ENCODE data around the gene NTNG1. TPM values are rescaled to one million over a fixed set of nuclear protein-coding genes. Genes with fewer than 3 reads are reported as not detected.
A peak's percentile ranks its signal among the peaks of the same experiment; 100 is the strongest.

The NTNG1 gene
- total RNA-seq, 1 experiment from 2014 or later = not detected

DNA sequence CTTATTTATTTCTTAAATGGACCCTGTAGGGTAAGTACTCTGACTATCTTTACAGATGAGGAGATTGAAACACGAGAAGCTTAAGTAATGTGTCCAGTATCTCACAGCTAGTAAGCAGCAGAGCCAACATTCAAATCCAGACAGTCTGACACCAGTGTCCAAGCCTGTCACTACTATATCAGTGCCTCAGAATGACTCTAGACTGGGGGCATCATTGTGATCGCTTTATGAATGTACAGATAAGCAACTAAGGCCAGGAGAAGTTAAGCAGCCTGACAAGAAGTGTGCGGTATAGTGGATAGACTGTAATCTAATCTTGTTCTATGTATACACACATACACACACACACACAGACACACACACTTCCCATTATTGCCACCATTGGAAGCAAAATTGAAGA lies 158.7 kb downstream of the NTNG1 start:
- no peaks in the 10 kb centered on the region for H3K9me3 ChIP-seq (ENCODE audit: low read length)
- no peak overlapping the region for H3K9ac ChIP-seq (ENCODE audit: low read length)
- H2AFZ ChIP-seq (ENCODE audit: low read length) = no peak overlapping the region
- no peak overlapping the region for H3K4me2 ChIP-seq (ENCODE audit: low read depth, low read length, poor library complexity, severe bottlenecking)
- H3K4me3 ChIP-seq (ENCODE audit: low read length) = no peak overlapping the region
- H3K9me2 ChIP-seq (replicated peaks; ENCODE audit: insufficient read depth, low read length) = no peaks in the 10 kb centered on the region
- no peaks in the 10 kb centered on the region for H4K20me1 ChIP-seq (ENCODE audit: insufficient read depth, low read depth, low read length)
- no peak for DNase-seq
- H3K4me1 ChIP-seq (ENCODE audit: low read length) = no peaks in the 10 kb centered on the region
- no peaks in the 10 kb centered on the region for H3K27me3 ChIP-seq (ENCODE audit: low read length)
- no peaks in the 10 kb centered on the region for H3K79me2 ChIP-seq (ENCODE audit: low read length)
- H3K27ac ChIP-seq (ENCODE audit: low read length) = no peak overlapping the region
- no peaks in the 10 kb centered on the region for H3K36me3 ChIP-seq (ENCODE audit: insufficient read depth, low read length)

DNA sequence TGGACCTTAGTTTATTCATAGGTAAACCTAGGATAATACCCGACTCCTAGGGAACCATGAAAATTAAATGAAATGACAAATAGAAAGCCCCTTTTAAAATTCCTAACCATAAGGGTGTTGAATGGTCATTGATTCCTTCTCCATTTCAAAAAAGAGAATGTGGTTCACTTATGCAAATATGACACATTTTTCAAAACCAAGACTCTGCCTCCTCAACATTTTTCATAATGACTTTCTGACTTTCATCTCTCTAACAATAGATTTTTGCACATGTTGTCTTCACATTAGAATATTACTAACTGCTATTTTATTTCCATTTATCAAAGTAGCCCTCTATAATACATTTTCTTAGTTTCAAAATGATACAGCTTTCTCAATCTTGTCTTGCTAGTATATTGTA lies 169.1 kb downstream of the NTNG1 start:
- Histone ChIP-seq H3K27ac (ENCODE audit: low read length) (no peak overlapping the region), H4K20me1 (ENCODE audit: insufficient read depth, low read depth, low read length) (no peaks in the 10 kb centered on the region), H2AFZ (ENCODE audit: low read length) (no peak overlapping the region), H3K9me3 (ENCODE audit: low read length) (no peaks in the 10 kb centered on the region), H3K9ac (ENCODE audit: low read length) (no peak overlapping the region), H3K36me3 (ENCODE audit: insufficient read depth, low read length) (no peaks in the 10 kb centered on the region), H3K27me3 (ENCODE audit: low read length) (no peaks in the 10 kb centered on the region), H3K79me2 (ENCODE audit: low read length) (no peaks in the 10 kb centered on the region), H3K4me2 (ENCODE audit: low read depth, low read length, poor library complexity, severe bottlenecking) (no peak overlapping the region), H3K4me3 (ENCODE audit: low read length) (no peak overlapping the region), H3K4me1 (ENCODE audit: low read length) (no peaks in the 10 kb centered on the region), H3K9me2 (replicated peaks; ENCODE audit: insufficient read depth, low read length) (no peaks in the 10 kb centered on the region)
- no peak for DNase-seq

DNA sequence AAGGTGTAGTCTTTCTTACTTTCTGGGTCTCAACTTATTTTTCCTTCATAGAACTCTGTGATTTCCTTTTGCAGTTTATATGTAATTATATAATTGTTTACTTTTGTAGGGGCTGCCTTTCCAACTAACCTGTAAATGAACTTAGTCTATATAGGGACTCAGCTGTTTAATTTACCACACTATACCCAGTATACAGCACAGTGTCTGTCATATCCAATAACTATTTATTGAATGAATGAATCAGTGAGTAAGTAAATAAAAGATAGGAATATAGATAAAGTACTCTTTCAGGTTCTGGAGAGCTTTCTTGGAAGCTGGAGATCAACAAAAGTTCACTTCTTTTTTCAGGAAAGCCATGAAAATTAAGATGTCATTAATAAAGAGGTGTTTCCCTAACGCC lies 174.8 kb downstream of the NTNG1 start:
- H3K27me3 ChIP-seq (ENCODE audit: low read length) = no peaks in the 10 kb centered on the region
- H3K4me2 ChIP-seq (ENCODE audit: low read depth, low read length, poor library complexity, severe bottlenecking) = no peak overlapping the region
- H3K9me2 ChIP-seq (replicated peaks; ENCODE audit: insufficient read depth, low read length) = no peaks in the 10 kb centered on the region
- H2AFZ ChIP-seq (ENCODE audit: low read length) = no peak overlapping the region
- H3K4me3 ChIP-seq (ENCODE audit: low read length) = no peak overlapping the region
- DNase-seq = no peak
- H3K9me3 ChIP-seq (ENCODE audit: low read length) = no peaks in the 10 kb centered on the region
- H3K9ac ChIP-seq (ENCODE audit: low read length) = no peak overlapping the region
- H3K79me2 ChIP-seq (ENCODE audit: low read length) = no peaks in the 10 kb centered on the region
- no peaks in the 10 kb centered on the region for H4K20me1 ChIP-seq (ENCODE audit: insufficient read depth, low read depth, low read length)
- no peaks in the 10 kb centered on the region for H3K4me1 ChIP-seq (ENCODE audit: low read length)
- no peak overlapping the region for H3K27ac ChIP-seq (ENCODE audit: low read length)
- H3K36me3 ChIP-seq (ENCODE audit: insufficient read depth, low read length) = no peaks in the 10 kb centered on the region

DNA sequence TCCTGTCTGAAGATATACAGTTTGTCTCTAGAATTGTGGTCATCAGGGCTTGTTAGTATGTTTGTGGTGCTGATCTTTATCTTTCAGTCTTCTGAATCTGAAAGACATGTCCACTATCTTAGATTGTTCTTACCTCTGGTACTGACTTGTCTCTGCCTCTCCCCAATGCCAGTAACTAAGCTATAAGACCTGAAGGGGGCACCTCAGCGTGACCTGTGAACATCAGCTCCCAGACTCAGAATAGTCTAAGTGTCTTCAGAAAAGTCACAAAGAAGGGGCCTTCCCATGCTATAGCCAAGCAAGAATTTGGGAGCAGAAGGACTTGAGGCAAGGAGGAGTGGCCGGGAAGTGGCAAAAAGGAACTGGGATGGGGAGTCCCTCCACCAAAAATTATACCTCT lies 178.1 kb downstream of the NTNG1 start:
- DNase-seq = peak; percentile 68
- no peak overlapping the region for H3K9ac ChIP-seq (ENCODE audit: low read length)
- H3K4me1 ChIP-seq (ENCODE audit: low read length) = no peaks in the 10 kb centered on the region
- H3K36me3 ChIP-seq (ENCODE audit: insufficient read depth, low read length) = no peaks in the 10 kb centered on the region
- no peaks in the 10 kb centered on the region for H3K79me2 ChIP-seq (ENCODE audit: low read length)
- H3K9me2 ChIP-seq (replicated peaks; ENCODE audit: insufficient read depth, low read length) = no peaks in the 10 kb centered on the region
- no peak overlapping the region for H2AFZ ChIP-seq (ENCODE audit: low read length)
- no peak overlapping the region for H3K4me3 ChIP-seq (ENCODE audit: low read length)
- H3K27ac ChIP-seq (ENCODE audit: low read length) = no peak overlapping the region
- H3K9me3 ChIP-seq (ENCODE audit: low read length) = no peaks in the 10 kb centered on the region
- H3K27me3 ChIP-seq (ENCODE audit: low read length) = no peaks in the 10 kb centered on the region
- no peak overlapping the region for H3K4me2 ChIP-seq (ENCODE audit: low read depth, low read length, poor library complexity, severe bottlenecking)
- no peaks in the 10 kb centered on the region for H4K20me1 ChIP-seq (ENCODE audit: insufficient read depth, low read depth, low read length)

DNA sequence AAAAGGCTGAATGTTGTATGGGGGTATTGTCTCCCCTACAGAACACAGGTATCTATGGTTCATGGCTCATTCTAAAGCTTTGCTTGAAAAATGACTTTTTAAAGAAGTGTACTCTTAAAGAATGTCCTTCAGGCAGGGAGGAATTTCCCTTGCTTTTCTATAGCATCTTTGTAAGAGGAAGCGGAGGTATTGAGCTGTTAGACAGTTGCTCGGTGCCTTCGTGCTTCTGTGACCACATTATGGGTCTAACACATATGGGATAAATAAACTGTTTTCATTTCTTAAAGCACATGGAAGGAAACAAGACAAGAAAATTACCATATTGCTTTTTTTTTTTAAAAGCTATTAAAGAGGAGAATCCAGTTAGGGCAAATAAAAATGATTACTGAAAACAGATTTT lies 182.9 kb downstream of the NTNG1 start:
- Histone ChIP-seq H3K4me1 (ENCODE audit: low read length) (peaks cover 4% of the 10 kb centered on the region; the same call in 1 of the 2 replicates), H3K9me3 (ENCODE audit: low read length) (no peaks in the 10 kb centered on the region), H3K27ac (ENCODE audit: low read length) (no peak overlapping the region), H2AFZ (ENCODE audit: low read length) (no peak overlapping the region), H3K4me2 (ENCODE audit: low read depth, low read length, poor library complexity, severe bottlenecking) (no peak overlapping the region), H3K36me3 (ENCODE audit: insufficient read depth, low read length) (no peaks in the 10 kb centered on the region), H3K9ac (ENCODE audit: low read length) (no peak overlapping the region), H3K27me3 (ENCODE audit: low read length) (no peaks in the 10 kb centered on the region), H3K79me2 (ENCODE audit: low read length) (no peaks in the 10 kb centered on the region), H3K4me3 (ENCODE audit: low read length) (no peak overlapping the region), H3K9me2 (replicated peaks; ENCODE audit: insufficient read depth, low read length) (no peaks in the 10 kb centered on the region), H4K20me1 (ENCODE audit: insufficient read depth, low read depth, low read length) (no peaks in the 10 kb centered on the region)
- DNase-seq = no peak

DNA sequence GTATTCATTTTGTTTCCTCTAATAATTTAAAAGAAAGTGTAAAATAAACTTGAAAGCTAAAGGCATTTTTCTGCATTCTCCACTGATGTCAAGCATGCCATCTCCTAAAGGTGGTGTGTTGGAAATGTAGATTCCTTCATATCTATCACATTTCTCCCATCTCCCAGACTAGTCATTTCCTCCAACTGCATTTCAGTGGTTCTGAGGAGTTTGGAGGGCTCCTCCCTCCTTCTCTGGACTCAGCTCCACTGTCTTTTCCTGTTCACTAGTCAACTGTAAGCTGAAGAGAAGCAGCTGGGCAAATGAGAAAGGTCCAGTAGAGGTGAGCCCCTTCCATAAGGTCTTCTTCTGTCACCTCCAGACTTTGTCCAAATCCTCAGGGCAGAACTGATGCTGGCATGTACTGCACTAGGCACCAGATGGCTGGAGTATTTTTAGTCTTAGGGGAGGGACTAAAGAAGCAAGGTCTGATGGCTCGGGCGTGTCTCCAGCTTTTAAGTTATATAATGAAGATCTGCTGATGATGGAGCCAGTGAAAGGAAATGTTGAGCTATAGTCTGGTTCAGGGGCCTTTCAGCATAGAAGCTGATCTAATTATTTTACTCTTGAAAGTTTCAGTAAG lies 186.1 kb downstream of the NTNG1 start:
- H4K20me1 ChIP-seq (ENCODE audit: insufficient read depth, low read depth, low read length) = no peaks in the 10 kb centered on the region
- no peaks in the 10 kb centered on the region for H3K36me3 ChIP-seq (ENCODE audit: insufficient read depth, low read length)
- DNase-seq = peak; percentile 41
- H3K9me3 ChIP-seq (ENCODE audit: low read length) = no peaks in the 10 kb centered on the region
- H2AFZ ChIP-seq (ENCODE audit: low read length) = no peak overlapping the region
- H3K4me3 ChIP-seq (ENCODE audit: low read length) = no peak overlapping the region
- peaks cover 4% of the 10 kb centered on the region; the same call in 1 of the 2 replicates for H3K4me1 ChIP-seq (ENCODE audit: low read length)
- H3K9me2 ChIP-seq (replicated peaks; ENCODE audit: insufficient read depth, low read length) = no peaks in the 10 kb centered on the region
- no peak overlapping the region for H3K27ac ChIP-seq (ENCODE audit: low read length)
- H3K27me3 ChIP-seq (ENCODE audit: low read length) = no peaks in the 10 kb centered on the region
- H3K4me2 ChIP-seq (ENCODE audit: low read depth, low read length, poor library complexity, severe bottlenecking) = no peak overlapping the region
- H3K79me2 ChIP-seq (ENCODE audit: low read length) = no peaks in the 10 kb centered on the region
- H3K9ac ChIP-seq (ENCODE audit: low read length) = no peak overlapping the region

DNA sequence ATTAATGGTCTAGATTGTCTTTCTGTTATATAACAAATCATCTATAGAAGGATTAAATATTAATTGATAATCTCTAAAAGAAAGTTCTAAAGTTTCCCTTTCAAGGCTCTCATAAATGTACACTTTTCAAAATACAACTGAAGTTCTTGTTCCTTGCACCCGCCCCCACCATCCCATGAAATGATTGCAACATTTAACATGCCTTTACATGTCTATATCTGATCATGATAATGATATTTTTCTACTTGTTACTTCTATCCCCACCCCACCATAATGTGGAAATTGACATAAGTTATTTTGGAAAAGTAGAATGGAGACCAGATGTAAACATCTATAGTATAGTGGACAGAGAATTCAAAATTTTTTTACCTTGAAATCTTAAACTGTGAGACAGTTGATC lies 186.6 kb downstream of the NTNG1 start:
- no peaks in the 10 kb centered on the region for H3K36me3 ChIP-seq (ENCODE audit: insufficient read depth, low read length)
- peaks cover 4% of the 10 kb centered on the region; the same call in 1 of the 2 replicates for H3K4me1 ChIP-seq (ENCODE audit: low read length)
- H4K20me1 ChIP-seq (ENCODE audit: insufficient read depth, low read depth, low read length) = no peaks in the 10 kb centered on the region
- no peak overlapping the region for H3K4me2 ChIP-seq (ENCODE audit: low read depth, low read length, poor library complexity, severe bottlenecking)
- H3K79me2 ChIP-seq (ENCODE audit: low read length) = no peaks in the 10 kb centered on the region
- no peaks in the 10 kb centered on the region for H3K9me2 ChIP-seq (replicated peaks; ENCODE audit: insufficient read depth, low read length)
- no peak overlapping the region for H2AFZ ChIP-seq (ENCODE audit: low read length)
- no peaks in the 10 kb centered on the region for H3K9me3 ChIP-seq (ENCODE audit: low read length)
- H3K4me3 ChIP-seq (ENCODE audit: low read length) = no peak overlapping the region
- DNase-seq = no peak
- H3K27ac ChIP-seq (ENCODE audit: low read length) = no peak overlapping the region
- H3K27me3 ChIP-seq (ENCODE audit: low read length) = no peaks in the 10 kb centered on the region
- H3K9ac ChIP-seq (ENCODE audit: low read length) = no peak overlapping the region

DNA sequence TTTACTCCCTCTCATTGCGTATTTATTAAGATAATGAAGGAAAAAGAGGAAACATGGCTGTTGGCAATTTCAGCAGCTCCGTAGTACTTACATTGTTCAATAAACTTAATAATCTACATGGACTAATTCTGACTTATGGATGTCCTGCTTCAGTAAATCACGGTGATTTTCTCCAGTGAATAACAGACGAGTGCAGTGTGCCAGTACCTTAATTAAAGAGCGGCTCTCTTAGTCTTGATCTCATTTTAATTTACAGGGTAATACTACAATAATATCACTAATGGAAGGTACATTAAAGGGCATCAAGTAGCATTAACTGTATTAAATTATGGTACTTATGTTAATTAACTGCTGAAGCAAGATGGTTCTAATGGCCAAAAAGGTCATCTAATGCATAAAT lies 187.2 kb downstream of the NTNG1 start:
- DNase-seq = no peak
- no peak overlapping the region for H3K9ac ChIP-seq (ENCODE audit: low read length)
- no peak overlapping the region for H2AFZ ChIP-seq (ENCODE audit: low read length)
- no peaks in the 10 kb centered on the region for H4K20me1 ChIP-seq (ENCODE audit: insufficient read depth, low read depth, low read length)
- H3K27ac ChIP-seq (ENCODE audit: low read length) = no peak overlapping the region
- no peaks in the 10 kb centered on the region for H3K79me2 ChIP-seq (ENCODE audit: low read length)
- H3K36me3 ChIP-seq (ENCODE audit: insufficient read depth, low read length) = no peaks in the 10 kb centered on the region
- no peaks in the 10 kb centered on the region for H3K9me2 ChIP-seq (replicated peaks; ENCODE audit: insufficient read depth, low read length)
- H3K4me2 ChIP-seq (ENCODE audit: low read depth, low read length, poor library complexity, severe bottlenecking) = no peak overlapping the region
- H3K4me3 ChIP-seq (ENCODE audit: low read length) = no peak overlapping the region
- no peaks in the 10 kb centered on the region for H3K27me3 ChIP-seq (ENCODE audit: low read length)
- H3K4me1 ChIP-seq (ENCODE audit: low read length) = peaks cover 4% of the 10 kb centered on the region; the same call in 1 of the 2 replicates
- no peaks in the 10 kb centered on the region for H3K9me3 ChIP-seq (ENCODE audit: low read length)
